MG63 (cell line): ENCODE measurements around the gene TRAF2. TPM values are rescaled to one million over a fixed set of nuclear protein-coding genes. Genes with fewer than 3 reads are reported as not detected.
A peak's percentile ranks its signal among the peaks of the same experiment; 100 is the strongest.
"Not testable (repeated sequence)": the region's sequence is repeated elsewhere in the genome, so short reads cannot be mapped to it uniquely, and the experiment has no call there.

Experiments
- DNase-seq: peaks from one replicate; pipeline ENCODE4 v3.0.0-alpha.2; 2020
- H3K27me3 ChIP-seq: fragments of 250-450 bp; sonication (Bioruptor Pico); 2 replicates; pipeline ENCODE4 v1.5.1; 2020; ENCODE audit warnings: mild to moderate bottlenecking, moderate library complexity
- H3K36me3 ChIP-seq: fragments of 250-450 bp; sonication (Bioruptor Pico); 2 replicates; pipeline ENCODE4 v1.5.1; 2020; ENCODE audit warnings: mild to moderate bottlenecking, moderate library complexity
- H3K4me3 ChIP-seq: fragments of 250-450 bp; sonication (Bioruptor Pico); 2 replicates; pipeline ENCODE4 v1.5.1; 2020; ENCODE audit warnings: mild to moderate bottlenecking, moderate library complexity
- H3K9me3 ChIP-seq: fragments of 250-450 bp; sonication (Bioruptor Pico); 2 replicates; pipeline ENCODE4 v1.5.1; 2020; ENCODE audit warnings: mild to moderate bottlenecking, moderate library complexity
- total RNA-seq: library from RNA; depleted of rRNA; stranded (reverse); fragments of >200 nt; shearing (Covaris generic); gene quantifications from 2 replicates; pipeline ENCODE4 v1.2.3, GENCODE V29; 2014; ENCODE audit warnings: low replicate concordance

The TRAF2 gene
- total RNA-seq, 1 experiment from 2014 or later: 46.5 TPM

GRCh38 chr9:136863623-136864273 lies 22.6 kb upstream of the TRAF2 start:
- H3K4me3 ChIP-seq: no peak overlapping the region
- H3K36me3 ChIP-seq: peaks cover 47% of the 10 kb centered on the region
- H3K27me3 ChIP-seq: no peaks in the 10 kb centered on the region
- no peak for DNase-seq
- peaks cover 6% of the 10 kb centered on the region; the same call in 1 of the 2 replicates for H3K9me3 ChIP-seq

DNA sequence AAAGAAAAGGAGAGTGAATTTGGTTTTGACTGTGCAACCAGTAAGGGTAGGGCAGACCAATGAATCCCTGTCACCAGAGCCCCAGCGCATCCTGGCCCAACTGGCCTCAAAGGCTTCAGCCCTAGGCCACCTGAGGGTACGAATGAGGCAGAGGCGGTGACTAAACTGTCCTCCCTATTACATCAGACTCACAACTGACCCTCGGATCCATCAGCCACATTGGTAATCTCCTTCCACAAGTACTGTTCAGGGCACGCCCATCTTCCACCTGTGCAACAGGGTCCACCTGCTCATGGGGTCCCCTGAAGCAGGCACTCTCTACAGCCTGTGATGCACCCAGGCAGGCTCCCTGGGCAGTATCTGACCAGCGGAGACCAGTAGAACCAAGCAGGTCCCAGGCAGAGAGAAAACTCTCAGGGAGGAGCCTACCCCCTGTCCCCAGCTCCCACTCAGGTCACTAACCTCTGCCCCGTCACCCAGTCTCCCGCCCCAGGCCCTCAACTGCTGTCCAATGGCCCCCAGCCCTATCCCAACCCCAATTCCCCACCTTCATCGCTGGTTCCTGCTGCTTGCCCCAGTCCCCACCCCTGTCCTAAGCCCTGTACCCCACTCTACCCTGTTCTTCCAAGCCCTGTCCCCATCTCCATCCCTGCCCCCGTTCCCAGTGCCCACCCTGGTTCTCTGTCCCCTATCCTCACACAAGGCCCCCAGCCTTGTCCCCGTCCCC lies 21.1 kb upstream of the TRAF2 start:
- H3K4me3 ChIP-seq: peak overlapping the region; percentile 89
- H3K27me3 ChIP-seq: no peaks in the 10 kb centered on the region
- peaks cover 13% of the 10 kb centered on the region; the same call in 1 of the 2 replicates for H3K9me3 ChIP-seq
- no peak for DNase-seq
- peaks cover 46% of the 10 kb centered on the region for H3K36me3 ChIP-seq

GRCh38 chr9:136865768-136866103 lies 20.6 kb upstream of the TRAF2 start:
- Histone ChIP-seq H3K9me3 (peaks cover 17% of the 10 kb centered on the region), H3K27me3 (no peaks in the 10 kb centered on the region), H3K36me3 (peaks cover 44% of the 10 kb centered on the region), H3K4me3 (peak overlapping the region; percentile 89)
- no peak for DNase-seq

- Histone ChIP-seq H3K4me3 (peak overlapping the region; percentile 89), H3K9me3 (peaks cover 22% of the 10 kb centered on the region), H3K36me3 (peaks cover 32% of the 10 kb centered on the region)
- not testable (repeated sequence) for H3K27me3 ChIP-seq, DNase-seq
These were observed 19.4 kb upstream of the TRAF2 start for GRCh38 chr9:136866898-136867421.

- Histone ChIP-seq H3K9me3 (peaks cover 23% of the 10 kb centered on the region), H3K4me3 (no peak overlapping the region; the same call in 1 of the 2 replicates), H3K36me3 (peaks cover 27% of the 10 kb centered on the region), H3K27me3 (no peaks in the 10 kb centered on the region)
- no peak for DNase-seq
These were observed 18.8 kb upstream of the TRAF2 start for GRCh38 chr9:136867480-136867879.

GRCh38 chr9:136867917-136868316 lies 18.4 kb upstream of the TRAF2 start:
- Histone ChIP-seq H3K27me3 (no peaks in the 10 kb centered on the region), H3K4me3 (no peak overlapping the region), H3K36me3 (peaks cover 23% of the 10 kb centered on the region), H3K9me3 (peaks cover 26% of the 10 kb centered on the region)
- DNase-seq: no peak

GRCh38 chr9:136868644-136869043 lies 17.7 kb upstream of the TRAF2 start:
- Histone ChIP-seq H3K9me3 (peaks cover 31% of the 10 kb centered on the region), H3K27me3 (no peaks in the 10 kb centered on the region), H3K36me3 (peaks cover 15% of the 10 kb centered on the region), H3K4me3 (no peak overlapping the region)
- DNase-seq: no peak

DNA sequence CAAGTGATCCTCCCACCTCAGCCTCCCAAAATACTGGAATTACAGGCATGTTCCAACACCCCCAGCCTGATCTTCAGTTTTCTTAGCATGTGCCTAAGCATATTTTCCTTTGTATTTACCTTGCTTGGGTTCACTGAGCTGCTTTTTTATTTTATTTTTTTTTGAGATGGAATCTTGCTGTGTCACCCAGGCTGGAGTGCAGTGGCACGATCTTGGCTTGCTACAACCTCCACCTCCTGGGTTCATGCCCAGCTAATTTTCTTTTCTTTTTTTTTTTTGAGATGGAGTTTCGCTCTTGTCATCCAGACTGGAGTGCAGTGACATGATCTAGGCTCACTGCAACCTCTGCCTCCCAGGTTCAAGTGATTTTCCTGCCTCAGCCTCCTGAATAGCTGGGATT lies 16.7 kb upstream of the TRAF2 start:
- DNase-seq, H3K4me3 ChIP-seq, H3K27me3 ChIP-seq: not testable (repeated sequence)
- peaks cover 13% of the 10 kb centered on the region for H3K36me3 ChIP-seq
- H3K9me3 ChIP-seq: peaks cover 32% of the 10 kb centered on the region

DNA sequence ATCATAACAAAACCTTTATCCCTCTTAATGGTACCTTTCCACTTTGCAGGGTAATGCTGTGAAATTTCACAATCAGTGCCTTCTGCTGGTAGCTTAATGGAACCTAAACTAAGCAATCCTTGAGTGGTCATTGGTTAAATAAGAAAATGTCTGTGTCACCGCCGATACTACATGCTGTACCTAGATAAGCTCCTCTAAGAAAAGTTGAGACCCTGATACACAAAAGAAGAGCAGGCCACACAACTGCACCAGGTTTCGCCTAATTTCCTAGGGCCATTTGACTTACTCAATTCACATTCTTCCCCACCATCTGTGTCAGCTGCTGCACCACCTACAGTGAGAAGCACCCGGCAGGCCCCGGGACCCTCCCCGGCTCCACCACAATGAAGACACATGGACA lies 11.2 kb upstream of the TRAF2 start:
- Histone ChIP-seq H3K4me3 (no peak overlapping the region), H3K36me3 (no peaks in the 10 kb centered on the region), H3K9me3 (peaks cover 19% of the 10 kb centered on the region), H3K27me3 (no peaks in the 10 kb centered on the region)
- DNase-seq: no peak

- DNase-seq: no peak
- H3K9me3 ChIP-seq: peaks cover 10% of the 10 kb centered on the region; the same call in 1 of the 2 replicates
- H3K27me3 ChIP-seq: no peaks in the 10 kb centered on the region
- H3K4me3 ChIP-seq: no peak overlapping the region
- no peaks in the 10 kb centered on the region for H3K36me3 ChIP-seq
These were observed 9.8 kb upstream of the TRAF2 start for GRCh38 chr9:136876476-136876875.

GRCh38 chr9:136880651-136881050 lies 5.7 kb upstream of the TRAF2 start:
- no peak for DNase-seq
- Histone ChIP-seq H3K27me3 (no peaks in the 10 kb centered on the region), H3K9me3 (no peaks in the 10 kb centered on the region), H3K36me3 (no peaks in the 10 kb centered on the region), H3K4me3 (no peak overlapping the region)

DNA sequence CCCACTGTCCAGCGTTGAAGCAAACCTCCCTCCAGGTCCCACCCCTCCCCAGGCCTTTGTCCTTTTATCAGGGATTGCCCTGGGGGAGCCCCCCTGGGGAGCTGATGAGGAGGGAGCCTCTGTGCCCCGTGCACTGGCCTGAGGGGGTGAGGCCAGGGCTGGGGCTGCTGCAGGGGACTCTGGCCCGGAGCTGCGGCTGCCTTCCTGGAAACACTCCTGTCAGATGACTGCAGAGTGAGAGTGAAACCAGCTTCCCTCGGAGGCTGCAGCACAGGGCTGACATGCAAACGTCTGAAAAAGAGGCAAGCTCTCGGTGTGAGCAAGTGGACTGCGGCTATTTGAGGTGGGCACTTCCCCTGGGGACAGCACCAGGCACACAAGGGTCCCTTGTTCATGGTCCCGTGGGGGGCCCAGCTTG lies 4.6 kb upstream of the TRAF2 start:
- no peaks in the 10 kb centered on the region for H3K27me3 ChIP-seq
- no peaks in the 10 kb centered on the region for H3K9me3 ChIP-seq
- no peak overlapping the region for H3K4me3 ChIP-seq
- no peaks in the 10 kb centered on the region for H3K36me3 ChIP-seq
- DNase-seq: no peak

DNA sequence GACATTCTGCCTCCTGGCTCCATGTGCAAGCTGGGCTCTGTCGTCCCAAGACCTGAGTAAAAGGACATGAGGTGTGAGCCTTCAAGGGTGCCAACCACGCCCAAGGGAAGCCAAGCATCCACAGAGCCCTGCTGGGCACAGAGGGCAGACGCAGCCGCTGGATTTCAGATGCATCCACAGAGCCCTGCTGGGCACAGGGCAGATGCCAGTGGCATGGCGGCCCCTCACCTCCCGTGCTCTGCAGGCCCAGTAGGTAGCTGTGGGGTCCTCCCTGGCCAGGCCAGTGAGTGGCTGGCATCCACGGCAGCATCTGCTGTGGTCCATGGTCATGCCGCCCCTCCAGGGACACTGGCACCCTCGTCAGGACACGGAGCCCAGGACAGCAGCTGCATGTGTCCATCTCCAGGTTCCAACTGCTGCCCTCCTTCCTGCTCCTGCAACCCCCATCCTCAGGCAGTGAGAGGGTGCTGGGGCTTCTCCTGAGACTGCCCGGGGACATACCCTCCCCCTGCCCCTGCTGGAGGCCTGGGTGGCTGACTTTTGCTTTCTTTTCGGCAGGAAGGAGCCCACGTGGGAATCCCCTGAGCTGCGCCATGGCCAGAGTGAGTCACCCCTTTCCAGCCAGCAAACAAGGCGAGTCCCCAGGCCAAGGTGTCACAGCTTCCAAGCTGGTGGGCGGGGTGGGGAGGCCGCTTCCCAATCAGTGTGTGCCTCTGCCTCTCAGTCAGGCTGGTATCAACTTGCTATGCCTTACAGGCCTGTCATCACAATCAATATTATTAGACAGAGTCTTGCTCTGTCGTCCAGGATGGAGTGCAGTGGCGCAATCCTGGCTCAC lies 4.0 kb upstream of the TRAF2 start:
- Histone ChIP-seq H3K36me3 (no peaks in the 10 kb centered on the region), H3K4me3 (peak overlapping the region; percentile 20; the same call in 1 of the 2 replicates), H3K9me3 (no peaks in the 10 kb centered on the region), H3K27me3 (no peaks in the 10 kb centered on the region)
- peak; percentile 91 for DNase-seq

DNA sequence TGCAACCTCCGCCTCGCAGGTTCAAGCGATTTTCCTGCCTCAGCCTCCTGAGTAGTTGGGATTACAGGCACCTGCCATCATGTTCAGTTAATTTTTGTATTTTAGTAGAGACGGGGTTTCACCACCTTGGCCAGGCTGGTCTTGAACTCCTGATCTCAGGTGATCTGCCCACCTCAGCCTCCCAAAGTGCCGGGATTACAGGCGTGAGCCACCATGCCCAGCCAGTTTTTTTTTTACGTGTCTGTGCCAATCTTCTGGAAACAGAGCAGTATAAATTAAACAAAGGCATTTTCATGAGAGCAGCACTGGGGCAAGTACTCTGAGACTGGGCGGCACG lies 3.4 kb upstream of the TRAF2 start:
- not testable (repeated sequence) for H3K4me3 ChIP-seq, DNase-seq, H3K36me3 ChIP-seq, H3K9me3 ChIP-seq, H3K27me3 ChIP-seq

DNA sequence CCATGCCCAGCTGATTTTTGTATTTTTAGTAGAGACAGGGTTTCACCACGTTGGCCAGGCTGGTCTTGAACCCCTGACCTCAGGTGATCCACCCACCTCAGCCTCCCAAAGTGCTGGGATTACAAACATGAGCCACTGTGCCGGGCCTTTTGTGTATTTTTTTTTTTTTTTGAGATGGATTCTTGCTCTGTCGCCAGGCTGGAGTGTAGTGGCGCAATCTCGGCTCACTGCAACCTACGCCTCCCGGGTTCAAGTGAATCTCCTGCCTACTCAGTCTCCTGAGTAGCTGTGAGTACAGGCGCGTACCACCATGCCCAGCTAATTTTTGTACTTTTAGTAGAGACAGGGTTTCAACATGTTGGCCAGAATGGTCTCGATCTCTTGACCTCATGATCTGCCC lies 2.6 kb upstream of the TRAF2 start:
- H3K36me3 ChIP-seq, H3K4me3 ChIP-seq, H3K27me3 ChIP-seq, DNase-seq, H3K9me3 ChIP-seq: not testable (repeated sequence)

- peak overlapping the region; percentile 94 for H3K4me3 ChIP-seq
- peak; percentile 41 for DNase-seq
- peaks cover 18% of the 10 kb centered on the region for H3K36me3 ChIP-seq
- no peaks in the 10 kb centered on the region for H3K9me3 ChIP-seq
- H3K27me3 ChIP-seq: no peaks in the 10 kb centered on the region
These were observed 588 bp downstream of the TRAF2 start for GRCh38 chr9:136886610-136887597.
